ENCODE results near the gene ZNF628. TPM values are rescaled to one million over a fixed set of nuclear protein-coding genes. Genes with fewer than 3 reads are reported as not detected.
"Not testable (repeated sequence)": the region's sequence is repeated elsewhere in the genome, so short reads cannot be mapped to it uniquely, and the experiment has no call there.

ZNF628 gene
- total RNA-seq, 1 experiment from 2014 or later: 21.7 TPM

DNA sequence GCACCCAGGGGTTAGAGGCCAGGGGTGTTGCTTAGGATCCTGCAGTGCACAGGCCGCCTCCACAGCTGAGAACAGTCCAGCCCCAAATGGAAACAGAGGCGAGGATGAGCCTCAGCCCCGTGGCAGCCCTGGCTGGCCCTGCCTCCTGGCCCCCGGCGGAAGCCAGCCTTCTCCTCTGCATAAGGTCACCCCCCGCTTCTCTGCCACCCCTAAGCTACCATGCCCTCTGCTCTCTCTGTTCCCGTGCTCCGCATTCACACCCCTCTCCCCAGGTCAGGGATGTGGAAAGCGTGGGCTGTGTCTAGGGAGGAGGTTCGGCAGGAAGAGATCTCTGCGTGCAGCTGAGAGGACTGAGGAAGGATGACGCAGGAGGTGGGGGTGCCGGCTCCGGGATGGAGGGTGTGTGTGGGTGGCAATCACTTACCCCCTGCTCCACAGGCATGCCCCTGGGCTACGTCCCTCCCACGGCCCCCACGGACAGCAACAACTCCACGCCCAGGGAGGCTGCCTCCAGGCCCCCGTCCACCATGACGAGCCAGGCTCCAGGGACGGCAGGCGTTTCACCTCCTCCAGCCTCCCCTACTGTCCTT lies 17.9 kb downstream of the ZNF628 start:
- in situ Hi-C loops (cut with HindIII; ENCODE audit: low pct_unique_long_range_greater_than_20kb, low sequenced_read_pairs): no loop called here
- no peaks in the 10 kb centered on the region for H3K9me3 ChIP-seq (ENCODE audit: control insufficient read depth, insufficient read depth, low read depth, low read length)
- no TSS peak for BruUV-seq (replicated peaks)
- no peak for DNase-seq (ENCODE audit: low read depth, low spot score)
- no peaks in the 10 kb centered on the region for H3K27me3 ChIP-seq (ENCODE audit: control insufficient read depth, insufficient read depth, low read length)
- H3K27ac ChIP-seq (ENCODE audit: low read length): no peak overlapping the region
- 0 out of 2 replicates have a peak, but pooled peaks have one; percentile 5 for ATAC-seq
- CTCF ChIA-PET: interaction anchor here (0.6 to 1.1 kb wide), 3 partner anchors 10 to 203 kb away, joined by 3 to 5 read pairs (median 4); no protein-coding TSS in a partner anchor
- intact Hi-C loops (cut with micrococcal nuclease; ENCODE audit: unreplicated experiment): no loop called here
- no peaks in the 10 kb centered on the region for H3K36me3 ChIP-seq (ENCODE audit: control insufficient read depth, insufficient read depth, low read length)
- no peak for TF ChIP-seq SIN3A (IDR thresholded peaks at IDR 0.05; ENCODE audit: borderline replicate concordance, insufficient read depth, low read depth, low read length)
- TF ChIP-seq TCF7L2 (IDR thresholded peaks at IDR 0.05; ENCODE audit: low read depth, low read length): no peak
- TF ChIP-seq POLR2AphosphoS5 (IDR thresholded peaks at IDR 0.05; ENCODE audit: low read depth, low read length): no peak
- TF ChIP-seq, protein P1, sequence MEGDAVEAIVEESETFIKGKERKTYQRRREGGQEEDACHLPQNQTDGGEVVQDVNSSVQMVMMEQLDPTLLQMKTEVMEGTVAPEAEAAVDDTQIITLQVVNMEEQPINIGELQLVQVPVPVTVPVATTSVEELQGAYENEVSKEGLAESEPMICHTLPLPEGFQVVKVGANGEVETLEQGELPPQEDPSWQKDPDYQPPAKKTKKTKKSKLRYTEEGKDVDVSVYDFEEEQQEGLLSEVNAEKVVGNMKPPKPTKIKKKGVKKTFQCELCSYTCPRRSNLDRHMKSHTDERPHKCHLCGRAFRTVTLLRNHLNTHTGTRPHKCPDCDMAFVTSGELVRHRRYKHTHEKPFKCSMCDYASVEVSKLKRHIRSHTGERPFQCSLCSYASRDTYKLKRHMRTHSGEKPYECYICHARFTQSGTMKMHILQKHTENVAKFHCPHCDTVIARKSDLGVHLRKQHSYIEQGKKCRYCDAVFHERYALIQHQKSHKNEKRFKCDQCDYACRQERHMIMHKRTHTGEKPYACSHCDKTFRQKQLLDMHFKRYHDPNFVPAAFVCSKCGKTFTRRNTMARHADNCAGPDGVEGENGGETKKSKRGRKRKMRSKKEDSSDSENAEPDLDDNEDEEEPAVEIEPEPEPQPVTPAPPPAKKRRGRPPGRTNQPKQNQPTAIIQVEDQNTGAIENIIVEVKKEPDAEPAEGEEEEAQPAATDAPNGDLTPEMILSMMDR (IDR thresholded peaks at IDR 0.05): no peak
- TF ChIP-seq, protein P2, sequence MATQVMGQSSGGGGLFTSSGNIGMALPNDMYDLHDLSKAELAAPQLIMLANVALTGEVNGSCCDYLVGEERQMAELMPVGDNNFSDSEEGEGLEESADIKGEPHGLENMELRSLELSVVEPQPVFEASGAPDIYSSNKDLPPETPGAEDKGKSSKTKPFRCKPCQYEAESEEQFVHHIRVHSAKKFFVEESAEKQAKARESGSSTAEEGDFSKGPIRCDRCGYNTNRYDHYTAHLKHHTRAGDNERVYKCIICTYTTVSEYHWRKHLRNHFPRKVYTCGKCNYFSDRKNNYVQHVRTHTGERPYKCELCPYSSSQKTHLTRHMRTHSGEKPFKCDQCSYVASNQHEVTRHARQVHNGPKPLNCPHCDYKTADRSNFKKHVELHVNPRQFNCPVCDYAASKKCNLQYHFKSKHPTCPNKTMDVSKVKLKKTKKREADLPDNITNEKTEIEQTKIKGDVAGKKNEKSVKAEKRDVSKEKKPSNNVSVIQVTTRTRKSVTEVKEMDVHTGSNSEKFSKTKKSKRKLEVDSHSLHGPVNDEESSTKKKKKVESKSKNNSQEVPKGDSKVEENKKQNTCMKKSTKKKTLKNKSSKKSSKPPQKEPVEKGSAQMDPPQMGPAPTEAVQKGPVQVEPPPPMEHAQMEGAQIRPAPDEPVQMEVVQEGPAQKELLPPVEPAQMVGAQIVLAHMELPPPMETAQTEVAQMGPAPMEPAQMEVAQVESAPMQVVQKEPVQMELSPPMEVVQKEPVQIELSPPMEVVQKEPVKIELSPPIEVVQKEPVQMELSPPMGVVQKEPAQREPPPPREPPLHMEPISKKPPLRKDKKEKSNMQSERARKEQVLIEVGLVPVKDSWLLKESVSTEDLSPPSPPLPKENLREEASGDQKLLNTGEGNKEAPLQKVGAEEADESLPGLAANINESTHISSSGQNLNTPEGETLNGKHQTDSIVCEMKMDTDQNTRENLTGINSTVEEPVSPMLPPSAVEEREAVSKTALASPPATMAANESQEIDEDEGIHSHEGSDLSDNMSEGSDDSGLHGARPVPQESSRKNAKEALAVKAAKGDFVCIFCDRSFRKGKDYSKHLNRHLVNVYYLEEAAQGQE (IDR thresholded peaks at IDR 0.05; ENCODE audit: insufficient read depth in 1 of 2, low read depth in 2 of 2, low read length in 1 of 2): no peak
- H3K4me1 ChIP-seq (ENCODE audit: control insufficient read depth, insufficient read depth, low read length): peaks cover 38% of the 10 kb centered on the region
- no peak overlapping the region for H3K4me3 ChIP-seq (ENCODE audit: low read depth in 2 of 2, low read length in 2 of 2)
- POLR2A ChIA-PET: interaction anchor here (0.6 to 0.7 kb wide), 4 partner anchors 9 to 335 kb away, joined by 4 to 10 read pairs (median 4); partner anchors contain the start of gene NAT14

DNA sequence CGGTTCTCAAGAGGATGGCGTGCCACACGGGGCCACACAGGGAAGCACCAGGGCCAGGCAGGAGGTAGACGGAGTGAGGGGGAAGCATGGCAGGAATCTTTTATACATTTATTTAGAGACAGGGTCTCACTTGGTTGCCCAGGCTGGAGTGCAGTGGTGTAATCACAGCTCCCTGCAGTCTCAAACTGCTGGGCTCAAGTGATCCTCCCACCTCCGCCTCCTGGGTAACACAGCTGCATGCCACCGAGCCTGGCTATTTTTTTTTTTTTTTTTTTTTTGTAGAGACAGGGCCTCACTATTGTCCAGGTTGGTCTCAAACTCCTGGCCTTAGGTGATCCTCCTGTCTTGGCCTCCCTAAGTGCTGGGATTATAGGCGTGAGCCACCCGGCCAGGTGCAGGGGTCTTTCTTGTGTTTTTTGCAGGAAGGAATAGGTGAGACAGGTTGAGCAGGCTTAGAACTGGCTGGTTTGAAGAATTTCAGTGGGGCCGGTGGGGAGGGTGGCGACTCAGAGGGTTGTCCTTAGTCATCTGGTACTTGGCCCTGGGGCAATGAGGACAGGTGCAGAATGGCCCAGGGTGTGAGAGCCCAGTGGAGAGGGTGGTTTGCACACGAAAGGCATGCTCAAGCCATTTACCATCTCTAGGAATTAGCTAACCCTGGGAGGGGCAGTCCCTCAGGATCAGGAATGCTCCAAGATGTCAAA lies 19.4 kb downstream of the ZNF628 start:
- POLR2A ChIA-PET: no interaction called here
- in situ Hi-C loops (cut with HindIII; ENCODE audit: low pct_unique_long_range_greater_than_20kb, low sequenced_read_pairs): no loop called here
- Histone ChIP-seq H3K27me3 (ENCODE audit: control insufficient read depth, insufficient read depth, low read length) (no peaks in the 10 kb centered on the region), H3K36me3 (ENCODE audit: control insufficient read depth, insufficient read depth, low read length) (no peaks in the 10 kb centered on the region), H3K4me3 (ENCODE audit: low read depth in 2 of 2, low read length in 2 of 2) (no peak overlapping the region), H3K4me1 (ENCODE audit: control insufficient read depth, insufficient read depth, low read length) (peaks cover 31% of the 10 kb centered on the region), H3K9me3 (ENCODE audit: control insufficient read depth, insufficient read depth, low read depth, low read length) (no peaks in the 10 kb centered on the region), H3K27ac (ENCODE audit: low read length) (no peak overlapping the region)
- no TSS peak for BruUV-seq (replicated peaks)
- ATAC-seq: no peak
- CTCF ChIA-PET: interaction anchor here (1.1 kb wide), 1 partner anchor 16 kb away, joined by 3 read pairs; no protein-coding TSS in a partner anchor
- intact Hi-C loops (cut with micrococcal nuclease; ENCODE audit: unreplicated experiment): no loop called here
- TF ChIP-seq SIN3A (IDR thresholded peaks at IDR 0.05; ENCODE audit: borderline replicate concordance, insufficient read depth, low read depth, low read length) (no peak), POLR2AphosphoS5 (IDR thresholded peaks at IDR 0.05; ENCODE audit: low read depth, low read length) (no peak), TCF7L2 (IDR thresholded peaks at IDR 0.05; ENCODE audit: low read depth, low read length) (no peak)
- TF ChIP-seq, protein P1 (IDR thresholded peaks at IDR 0.05): no peak
- TF ChIP-seq, protein P2 (IDR thresholded peaks at IDR 0.05; ENCODE audit: insufficient read depth in 1 of 2, low read depth in 2 of 2, low read length in 1 of 2): no peak
- no peak for DNase-seq (ENCODE audit: low read depth, low spot score)

DNA sequence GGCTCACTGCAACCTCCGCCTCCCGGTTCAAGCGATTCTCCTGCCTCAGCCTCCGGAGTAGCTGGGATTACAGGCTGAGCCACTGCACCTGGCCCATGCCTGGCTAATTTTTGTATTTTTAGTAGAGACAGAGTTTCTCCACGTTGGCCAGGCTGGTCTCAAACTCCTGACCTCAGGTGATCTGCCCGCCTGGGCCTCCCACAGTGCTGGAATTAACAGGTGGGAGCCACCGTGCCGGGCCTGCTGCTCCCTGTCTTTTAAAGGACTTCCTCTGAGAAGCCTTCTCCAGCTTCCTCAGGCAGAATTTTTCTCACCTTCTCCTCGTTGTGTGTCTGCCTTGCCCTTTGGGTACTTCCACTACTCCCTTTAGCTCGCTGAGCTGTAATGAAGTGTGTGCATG lies 20.4 kb downstream of the ZNF628 start:
- ATAC-seq; DNase-seq (ENCODE audit: low read depth, low spot score); POLR2A ChIA-PET; BruUV-seq (replicated peaks); H3K27ac ChIP-seq (ENCODE audit: low read length); in situ Hi-C loops (cut with HindIII; ENCODE audit: low pct_unique_long_range_greater_than_20kb, low sequenced_read_pairs); H3K9me3 ChIP-seq (ENCODE audit: control insufficient read depth, insufficient read depth, low read depth, low read length); H3K4me3 ChIP-seq (ENCODE audit: low read depth in 2 of 2, low read length in 2 of 2); intact Hi-C loops (cut with micrococcal nuclease; ENCODE audit: unreplicated experiment); H3K27me3 ChIP-seq (ENCODE audit: control insufficient read depth, insufficient read depth, low read length); H3K36me3 ChIP-seq (ENCODE audit: control insufficient read depth, insufficient read depth, low read length): not testable (repeated sequence)
- peaks cover 21% of the 10 kb centered on the region for H3K4me1 ChIP-seq (ENCODE audit: control insufficient read depth, insufficient read depth, low read length)
- CTCF ChIA-PET: interaction anchor here (1.1 kb wide), 1 partner anchor 17 kb away, joined by 3 read pairs; no protein-coding TSS in a partner anchor
